HEK293 (cell line): ENCODE data around the gene UBXN10.

Source experiments
- CTCF ChIA-PET: fragments of 350-600 bp; formaldehyde crosslinking; extraction: SDS; loops from one replicate; lab custom pipeline; 2021; ENCODE audit warnings: antibody characterized with exemption; lab: Yijun Ruan, JAX
- POLR2A ChIA-PET: fragments of 300-600 bp; formaldehyde crosslinking; extraction: SDS; loops from one replicate; lab custom pipeline; 2020; ENCODE audit warnings: antibody characterized with exemption, inconsistent platforms; lab: Yijun Ruan, JAX
- H3K27ac ChIP-seq: fragments of 200-500 bp; sonication (Bioruptor generic); 2 replicates; pipeline ENCODE4 v1.5.1; 2014; ENCODE audit warnings: low read depth, low read length, control low read depth, inconsistent platforms; ENCODE audit errors: extremely low read depth
- H3K36me3 ChIP-seq, 2 experiments: fragments of 200-500 bp in 1 of 2; sonication (Bioruptor generic) in 1 of 2; 1 replicate in 1 of 2; 2 replicates in 1 of 2; pipeline ENCODE4 v1.5.1; 2014 to 2017; ENCODE audit warnings: inconsistent platforms in 2 of 2, low read length in 2 of 2; ENCODE audit not compliant: control insufficient read depth in 2 of 2, insufficient read depth in 1 of 2
- H3K4me1 ChIP-seq: fragments of 200-500 bp; sonication (Bioruptor generic); 2 replicates; pipeline ENCODE4 v1.5.1; 2014; ENCODE audit warnings: mild to moderate bottlenecking, low read length, inconsistent platforms; ENCODE audit not compliant: control insufficient read depth, insufficient read depth
- H3K4me3 ChIP-seq: 2 replicates; pipeline ENCODE4 v1.5.1; 2011; ENCODE audit warnings: low read depth, mild to moderate bottlenecking, control low read depth, low read length, moderate library complexity
- H3K9me3 ChIP-seq: fragments of 200-500 bp; sonication (Bioruptor generic); 2 replicates; pipeline ENCODE4 v1.5.1; 2014; ENCODE audit warnings: low read depth, low read length, inconsistent platforms; ENCODE audit not compliant: control insufficient read depth, insufficient read depth
- AEBP2 ChIP-seq: fragments of 450-650 bp; formaldehyde crosslinking; IDR thresholded peaks from 2 replicates; pipeline ENCODE4 v1.5.1; 2016; ENCODE audit warnings: missing biosample characterization, missing genetic modification characterization, borderline replicate concordance
- BCL11B ChIP-seq: fragments of 450-650 bp; formaldehyde crosslinking; IDR thresholded peaks from 2 replicates; pipeline ENCODE4 v1.5.1; 2016; ENCODE audit warnings: low read depth, missing biosample characterization, missing genetic modification characterization
- GLIS1 ChIP-seq: fragments of 450-650 bp; formaldehyde crosslinking; IDR thresholded peaks from 2 replicates; pipeline ENCODE4 v1.5.1; 2016; ENCODE audit warnings: missing biosample characterization, missing genetic modification characterization
- INSM2 ChIP-seq: fragments of 450-650 bp; formaldehyde crosslinking; IDR thresholded peaks from 2 replicates; pipeline ENCODE4 v1.5.1; 2016; ENCODE audit warnings: missing biosample characterization, missing genetic modification characterization
- OSR2 ChIP-seq: fragments of 450-650 bp; formaldehyde crosslinking; IDR thresholded peaks from 2 replicates; pipeline ENCODE4 v1.5.1; 2016; ENCODE audit warnings: missing biosample characterization, missing genetic modification characterization
- TRIM28 ChIP-seq: IDR thresholded peaks from 2 replicates; pipeline ENCODE4 v1.6.1; 2011; ENCODE audit warnings: low read length, control low read depth, borderline replicate concordance
- WT1 ChIP-seq: fragments of 450-650 bp; formaldehyde crosslinking; IDR thresholded peaks from 2 replicates; pipeline ENCODE4 v1.5.1; 2016; ENCODE audit warnings: missing biosample characterization, missing genetic modification characterization
- ZBTB10 ChIP-seq: fragments of 450-650 bp; formaldehyde crosslinking; IDR thresholded peaks from 2 replicates; pipeline ENCODE4 v1.5.1; 2016; ENCODE audit warnings: missing biosample characterization, missing genetic modification characterization
- ZBTB7A ChIP-seq: fragments of 450-650 bp; formaldehyde crosslinking; IDR thresholded peaks from 2 replicates; pipeline ENCODE4 v1.5.1; 2016; ENCODE audit warnings: low read depth, missing biosample characterization, missing genetic modification characterization
- ZNF169 ChIP-seq: fragments of 450-650 bp; formaldehyde crosslinking; IDR thresholded peaks from 2 replicates; pipeline ENCODE4 v1.5.1; 2016; ENCODE audit warnings: missing biosample characterization, missing genetic modification characterization
- ZNF175 ChIP-seq: fragments of 450-650 bp; formaldehyde crosslinking; IDR thresholded peaks from 2 replicates; pipeline ENCODE4 v1.5.1; 2016; ENCODE audit warnings: missing biosample characterization, missing genetic modification characterization
- ZNF184 ChIP-seq: fragments of 450-650 bp; IDR thresholded peaks from 2 replicates; pipeline ENCODE4 v1.5.1; 2018; ENCODE audit warnings: missing biosample characterization, mild to moderate bottlenecking, missing genetic modification characterization
- ZNF202 ChIP-seq: fragments of 450-650 bp; formaldehyde crosslinking; IDR thresholded peaks from 2 replicates; pipeline ENCODE4 v1.5.1; 2016; ENCODE audit warnings: missing biosample characterization, missing genetic modification characterization, borderline replicate concordance
- ZNF221 ChIP-seq: fragments of 450-650 bp; formaldehyde crosslinking; IDR thresholded peaks from 2 replicates; pipeline ENCODE4 v1.5.1; 2017; ENCODE audit warnings: missing biosample characterization, missing genetic modification characterization, borderline replicate concordance
- ZNF24 ChIP-seq: fragments of 450-650 bp; formaldehyde crosslinking; IDR thresholded peaks from 2 replicates; pipeline ENCODE4 v1.5.1; 2016; ENCODE audit warnings: missing biosample characterization, missing genetic modification characterization
- ZNF311 ChIP-seq: fragments of 450-650 bp; formaldehyde crosslinking; IDR thresholded peaks from 2 replicates; pipeline ENCODE4 v1.5.1; 2017; ENCODE audit warnings: missing biosample characterization, missing genetic modification characterization, borderline replicate concordance
- ZNF394 ChIP-seq: fragments of 450-650 bp; formaldehyde crosslinking; IDR thresholded peaks from 2 replicates; pipeline ENCODE4 v1.5.1; 2016; ENCODE audit warnings: missing biosample characterization, missing genetic modification characterization, mild to moderate bottlenecking, moderate library complexity, borderline replicate concordance
- ZNF416 ChIP-seq: fragments of 450-650 bp; formaldehyde crosslinking; IDR thresholded peaks from 2 replicates; pipeline ENCODE4 v1.5.1; 2016; ENCODE audit warnings: missing biosample characterization, missing genetic modification characterization
- ZNF433 ChIP-seq: fragments of 450-650 bp; formaldehyde crosslinking; IDR thresholded peaks from 2 replicates; pipeline ENCODE4 v1.5.1; 2016; ENCODE audit warnings: missing biosample characterization, missing genetic modification characterization, low read depth
- ZNF501 ChIP-seq: fragments of 450-650 bp; formaldehyde crosslinking; IDR thresholded peaks from 2 replicates; pipeline ENCODE4 v1.5.1; 2016; ENCODE audit warnings: missing biosample characterization, missing genetic modification characterization
- ZNF514 ChIP-seq: fragments of 450-650 bp; formaldehyde crosslinking; IDR thresholded peaks from 2 replicates; pipeline ENCODE4 v1.5.1; 2016; ENCODE audit warnings: missing biosample characterization, missing genetic modification characterization
- ZNF76 ChIP-seq: fragments of 450-650 bp; formaldehyde crosslinking; IDR thresholded peaks from 2 replicates; pipeline ENCODE4; 2016; ENCODE audit warnings: low read depth, missing biosample characterization, missing genetic modification characterization, borderline replicate concordance
- ZSCAN4 ChIP-seq: fragments of 450-650 bp; formaldehyde crosslinking; IDR thresholded peaks from 2 replicates; pipeline ENCODE4 v1.5.1; 2017; ENCODE audit warnings: missing biosample characterization, missing genetic modification characterization

The UBXN10 gene

GRCh38 chr1:20179371-20180128, 6.3 kb upstream of the UBXN10 start:
- Histone ChIP-seq H3K4me1 (no peaks in the 10 kb centered on the region), H3K27ac (no peak overlapping the region)
- POLR2A ChIA-PET = interaction anchor here (1.3 kb wide), 1 partner anchor 8 kb away, joined by 4 read pairs; no protein-coding TSS in a partner anchor
- CTCF ChIA-PET = interaction anchor here (0.7 to 5.8 kb wide), 3 partner anchors 13 to 34 kb away, joined by 3 to 37 read pairs (median 3); no protein-coding TSS in a partner anchor
- peak; percentile 98 for TF ChIP-seq ZNF394
- peak; percentile 56; the same call in 1 of the 2 replicates for TF ChIP-seq ZSCAN4 (tag by site-specific recombination)
- TF ChIP-seq GLIS1 (tag by site-specific recombination) = no peak
- TF ChIP-seq ZNF184 = no peak
- TF ChIP-seq, all 188 proteins: peak for 2
- H3K4me3 ChIP-seq = no peak overlapping the region
- H3K9me3 ChIP-seq = no peaks in the 10 kb centered on the region
- H3K36me3 ChIP-seq = no peaks in the 10 kb centered on the region

- Histone ChIP-seq H3K4me3 (no peak overlapping the region), H3K27ac (no peak overlapping the region), H3K4me1 (no peaks in the 10 kb centered on the region), H3K9me3 (no peaks in the 10 kb centered on the region), H3K36me3 (no peaks in the 10 kb centered on the region)
- POLR2A ChIA-PET = no interaction called here
- CTCF ChIA-PET = interaction anchor here (1.0 to 5.8 kb wide), 2 partner anchors 15 to 182 kb away, joined by 3 to 37 read pairs; no protein-coding TSS in a partner anchor
- TF ChIP-seq ZNF311 (tag by site-specific recombination) (no peak), ZNF76 (tag by site-specific recombination) (no peak), AEBP2 (tag by site-specific recombination) (no peak), ZNF24 (tag by site-specific recombination) (no peak), ZBTB7A (tag by site-specific recombination) (no peak), BCL11B (tag by site-specific recombination) (no peak), WT1 (tag by site-specific recombination) (no peak), ZNF416 (tag by site-specific recombination) (no peak), ZNF501 (tag by site-specific recombination) (no peak), ZBTB10 (tag by site-specific recombination) (no peak), ZNF169 (tag by site-specific recombination) (no peak), ZNF514 (tag by site-specific recombination) (no peak), TRIM28 (no peak), ZNF202 (tag by site-specific recombination) (no peak), INSM2 (no peak), ZNF175 (no peak), GLIS1 (tag by site-specific recombination) (no peak), OSR2 (no peak), ZNF433 (tag by site-specific recombination) (no peak), ZNF221 (tag by site-specific recombination) (no peak)
Measured at GRCh38 chr1:20180129-20180843, 5.6 kb upstream of the UBXN10 start.
